HG03460 (cell line): ENCODE measurements around the gene CCDC40.

ENCODE experiments used
- ATAC-seq: cut with Tn5 transposase; IDR thresholded peaks from one replicate; pipeline ENCODE4 v1.9.1; 2021; ENCODE audit not compliant: unreplicated experiment

Gene CCDC40

GRCh38 chr17:80111702-80112470 is 75.4 kb downstream of the CCDC40 start:
- no peak for ATAC-seq

- ATAC-seq: no peak
These were observed 76.1 kb downstream of the CCDC40 start for GRCh38 chr17:80112471-80113032.

GRCh38 chr17:80113033-80113484 is 76.6 kb downstream of the CCDC40 start:
- no peak for ATAC-seq

GRCh38 chr17:80114758-80115157 is 78.3 kb downstream of the CCDC40 start:
- no peak for ATAC-seq

GRCh38 chr17:80115159-80115558 is 78.7 kb downstream of the CCDC40 start:
- ATAC-seq: no peak

GRCh38 chr17:80116276-80116920 is 80.0 kb downstream of the CCDC40 start:
- no peak for ATAC-seq

- no peak for ATAC-seq
These were observed 80.5 kb downstream of the CCDC40 start for GRCh38 chr17:80116921-80117380.

GRCh38 chr17:80117491-80118401 is 81.3 kb downstream of the CCDC40 start:
- no peak for ATAC-seq

- no peak for ATAC-seq
These were observed 82.3 kb downstream of the CCDC40 start for GRCh38 chr17:80118601-80119270.

- ATAC-seq: no peak
These were observed 82.9 kb downstream of the CCDC40 start for GRCh38 chr17:80119271-80119791.

- no peak for ATAC-seq
These were observed 83.4 kb downstream of the CCDC40 start for GRCh38 chr17:80119839-80120238.

- no peak for ATAC-seq
These were observed 85.7 kb downstream of the CCDC40 start for GRCh38 chr17:80122026-80122575.

- no peak for ATAC-seq
These were observed 86.6 kb downstream of the CCDC40 start for GRCh38 chr17:80122926-80123505.

- no peak for ATAC-seq
These were observed 87.3 kb downstream of the CCDC40 start for GRCh38 chr17:80123791-80124190.

GRCh38 chr17:80124351-80124981 is 88.0 kb downstream of the CCDC40 start:
- no peak for ATAC-seq

GRCh38 chr17:80125656-80126448 is 89.4 kb downstream of the CCDC40 start:
- ATAC-seq: no peak

- no peak for ATAC-seq
These were observed 89.9 kb downstream of the CCDC40 start for GRCh38 chr17:80126449-80126715.

- ATAC-seq: no peak
These were observed 92.6 kb downstream of the CCDC40 start for GRCh38 chr17:80129006-80129565.
